ENCODE data around the gene RTCA. TPM values are rescaled to one million over a fixed set of nuclear protein-coding genes. Genes with fewer than 3 reads are reported as not detected.
"Not testable (repeated sequence)": the region's sequence is repeated elsewhere in the genome, so short reads cannot be mapped to it uniquely, and the experiment has no call there.

The RTCA gene
- total RNA-seq, 1 donor from 2014 or later: 69.7 TPM

GRCh38 chr1:100253552-100253951, 12.5 kb upstream of the RTCA start:
- Mint-ChIP-seq H3K9me3 (no peaks in the 10 kb centered on the region), H3K4me1 (no peaks in the 10 kb centered on the region), H3K4me3 (no peak overlapping the region), H3K27ac (no peak overlapping the region), H3K27me3 (ENCODE audit: insufficient read depth, low read depth) (no peaks in the 10 kb centered on the region), H3K36me3 (no peaks in the 10 kb centered on the region)
- peaks cover 4% of the 10 kb centered on the region for H3K4me1 ChIP-seq
- H3K27ac ChIP-seq: no peak overlapping the region
- no peaks in the 10 kb centered on the region for H3F3A ChIP-seq (ENCODE audit: low read depth)
- no peaks in the 10 kb centered on the region for H3K9me3 ChIP-seq (ENCODE audit: low read depth)
- H3K4me2 ChIP-seq: no peak overlapping the region
- DNase-seq (ENCODE audit: low spot score): no peak
- H3K27me3 ChIP-seq: no peaks in the 10 kb centered on the region
- no peak overlapping the region for H3K9ac ChIP-seq
- H2AFZ ChIP-seq (replicated peaks): no peak overlapping the region
- H3K36me3 ChIP-seq: no peaks in the 10 kb centered on the region
- H4K20me1 ChIP-seq (ENCODE audit: low read depth): no peaks in the 10 kb centered on the region
- peaks cover 9% of the 10 kb centered on the region for H3K79me2 ChIP-seq (ENCODE audit: low read depth)
- TF ChIP-seq, protein P1, sequence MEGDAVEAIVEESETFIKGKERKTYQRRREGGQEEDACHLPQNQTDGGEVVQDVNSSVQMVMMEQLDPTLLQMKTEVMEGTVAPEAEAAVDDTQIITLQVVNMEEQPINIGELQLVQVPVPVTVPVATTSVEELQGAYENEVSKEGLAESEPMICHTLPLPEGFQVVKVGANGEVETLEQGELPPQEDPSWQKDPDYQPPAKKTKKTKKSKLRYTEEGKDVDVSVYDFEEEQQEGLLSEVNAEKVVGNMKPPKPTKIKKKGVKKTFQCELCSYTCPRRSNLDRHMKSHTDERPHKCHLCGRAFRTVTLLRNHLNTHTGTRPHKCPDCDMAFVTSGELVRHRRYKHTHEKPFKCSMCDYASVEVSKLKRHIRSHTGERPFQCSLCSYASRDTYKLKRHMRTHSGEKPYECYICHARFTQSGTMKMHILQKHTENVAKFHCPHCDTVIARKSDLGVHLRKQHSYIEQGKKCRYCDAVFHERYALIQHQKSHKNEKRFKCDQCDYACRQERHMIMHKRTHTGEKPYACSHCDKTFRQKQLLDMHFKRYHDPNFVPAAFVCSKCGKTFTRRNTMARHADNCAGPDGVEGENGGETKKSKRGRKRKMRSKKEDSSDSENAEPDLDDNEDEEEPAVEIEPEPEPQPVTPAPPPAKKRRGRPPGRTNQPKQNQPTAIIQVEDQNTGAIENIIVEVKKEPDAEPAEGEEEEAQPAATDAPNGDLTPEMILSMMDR (IDR thresholded peaks at IDR 0.05): no peak
- TF ChIP-seq EZH2phosphoT487 (IDR thresholded peaks at IDR 0.05) (no peak), EZH2 (IDR thresholded peaks at IDR 0.05) (no peak)
- H3K4me3 ChIP-seq: no peak overlapping the region

- not testable (repeated sequence) for H3K27me3 Mint-ChIP-seq (ENCODE audit: insufficient read depth, low read depth)
Observed at GRCh38 chr1:100256273-100256672, 9.7 kb upstream of the RTCA start.

DNA sequence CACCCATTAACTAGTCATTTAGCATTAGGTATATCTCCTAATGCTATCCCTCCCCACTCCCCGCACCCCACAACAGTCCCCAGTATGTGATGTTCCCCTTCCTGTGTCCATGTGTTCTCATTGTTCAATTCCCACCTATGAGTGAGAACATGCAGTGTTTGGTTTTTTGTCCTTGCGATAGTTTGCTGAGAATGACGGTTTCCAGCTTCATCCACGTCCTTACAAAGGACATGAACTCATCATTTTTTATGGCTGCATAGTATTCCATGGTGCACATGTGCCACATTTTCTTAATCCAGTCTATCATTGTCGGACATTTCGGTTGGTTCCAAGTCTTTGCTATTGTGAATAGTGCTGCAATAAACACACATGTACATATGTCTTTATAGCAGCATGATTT, 7.6 kb upstream of the RTCA start:
- peaks cover 15% of the 10 kb centered on the region for H3K9me3 Mint-ChIP-seq
- H3F3A ChIP-seq (ENCODE audit: low read depth); H3K36me3 Mint-ChIP-seq; H3K9me3 ChIP-seq (ENCODE audit: low read depth); H3K4me1 Mint-ChIP-seq; H3K4me1 ChIP-seq; H3K27me3 Mint-ChIP-seq (ENCODE audit: insufficient read depth, low read depth); H3K79me2 ChIP-seq (ENCODE audit: low read depth); DNase-seq (ENCODE audit: low spot score); H3K27me3 ChIP-seq; H3K36me3 ChIP-seq; H3K27ac ChIP-seq; H3K4me2 ChIP-seq; H2AFZ ChIP-seq (replicated peaks); H4K20me1 ChIP-seq (ENCODE audit: low read depth); H3K27ac Mint-ChIP-seq; H3K9ac ChIP-seq; H3K4me3 ChIP-seq; H3K4me3 Mint-ChIP-seq: not testable (repeated sequence)

More at GRCh38 chr1:100256273-100256672, 9.7 kb upstream of the RTCA start:
- not testable (repeated sequence) for H3K79me2 ChIP-seq (ENCODE audit: low read depth); H4K20me1 ChIP-seq (ENCODE audit: low read depth); H3K4me1 ChIP-seq; DNase-seq (ENCODE audit: low spot score); H3K4me2 ChIP-seq; H3K27ac Mint-ChIP-seq; H3K9me3 Mint-ChIP-seq; H3F3A ChIP-seq (ENCODE audit: low read depth); H3K4me3 ChIP-seq; H3K9ac ChIP-seq; H3K27ac ChIP-seq; H3K27me3 ChIP-seq; H2AFZ ChIP-seq (replicated peaks); H3K4me1 Mint-ChIP-seq; H3K9me3 ChIP-seq (ENCODE audit: low read depth); H3K36me3 ChIP-seq; H3K4me3 Mint-ChIP-seq; H3K36me3 Mint-ChIP-seq

DNA sequence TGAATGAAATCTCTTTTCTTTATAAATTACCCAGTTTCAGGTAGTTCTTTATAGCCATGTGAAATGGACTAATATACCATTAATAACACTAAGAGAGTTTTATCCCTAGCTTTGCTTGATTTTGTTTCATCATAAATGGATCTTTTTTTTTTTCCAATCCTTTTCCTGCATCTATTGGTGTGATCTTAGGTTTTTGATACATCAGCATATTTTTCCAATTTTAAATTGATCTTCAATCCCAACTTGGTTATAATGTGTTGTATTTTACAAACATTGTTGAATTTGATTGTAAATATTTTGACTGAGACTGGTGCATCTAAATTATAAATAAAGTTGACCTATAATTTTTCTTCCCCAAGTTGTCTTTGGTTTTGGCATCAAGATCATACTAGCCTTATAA, 4.3 kb upstream of the RTCA start:
- Histone ChIP-seq H3K4me2 (no peak overlapping the region), H3K4me1 (peaks cover 4% of the 10 kb centered on the region), H2AFZ (replicated peaks) (no peak overlapping the region), H3K27me3 (no peaks in the 10 kb centered on the region), H3K79me2 (ENCODE audit: low read depth) (peaks cover 15% of the 10 kb centered on the region), H3K9me3 (ENCODE audit: low read depth) (peaks cover 4% of the 10 kb centered on the region), H4K20me1 (ENCODE audit: low read depth) (no peaks in the 10 kb centered on the region), H3K4me3 (no peak overlapping the region), H3F3A (ENCODE audit: low read depth) (peaks cover 4% of the 10 kb centered on the region), H3K36me3 (peaks cover 5% of the 10 kb centered on the region), H3K9ac (no peak overlapping the region), H3K27ac (no peak overlapping the region)
- Mint-ChIP-seq H3K27ac (no peak overlapping the region), H3K27me3 (ENCODE audit: insufficient read depth, low read depth) (no peaks in the 10 kb centered on the region), H3K36me3 (peaks cover 19% of the 10 kb centered on the region), H3K4me1 (peaks cover 2% of the 10 kb centered on the region), H3K9me3 (peaks cover 27% of the 10 kb centered on the region), H3K4me3 (no peak overlapping the region)
- no peak for DNase-seq (ENCODE audit: low spot score)
- TF ChIP-seq EZH2 (IDR thresholded peaks at IDR 0.05): no peak

- H3K4me2 ChIP-seq; H3K9me3 ChIP-seq (ENCODE audit: low read depth); H3K36me3 ChIP-seq; H2AFZ ChIP-seq (replicated peaks); H4K20me1 ChIP-seq (ENCODE audit: low read depth); DNase-seq (ENCODE audit: low spot score); H3K4me3 ChIP-seq; H3K27me3 ChIP-seq; H3K27ac ChIP-seq; H3K27me3 Mint-ChIP-seq (ENCODE audit: insufficient read depth, low read depth); H3F3A ChIP-seq (ENCODE audit: low read depth); H3K27ac Mint-ChIP-seq; H3K9ac ChIP-seq; H3K4me3 Mint-ChIP-seq; H3K4me1 Mint-ChIP-seq: not testable (repeated sequence)
- H3K9me3 Mint-ChIP-seq: peaks cover 27% of the 10 kb centered on the region
- H3K36me3 Mint-ChIP-seq: peaks cover 24% of the 10 kb centered on the region
- Histone ChIP-seq H3K79me2 (ENCODE audit: low read depth) (peaks cover 35% of the 10 kb centered on the region), H3K4me1 (peaks cover 10% of the 10 kb centered on the region)
Observed at GRCh38 chr1:100264081-100264480, 1.9 kb upstream of the RTCA start.

Data from neural progenitor cell (in vitro differentiated cells).